Measurements from ENCODE around the gene TBC1D5.

Gene TBC1D5

DNA sequence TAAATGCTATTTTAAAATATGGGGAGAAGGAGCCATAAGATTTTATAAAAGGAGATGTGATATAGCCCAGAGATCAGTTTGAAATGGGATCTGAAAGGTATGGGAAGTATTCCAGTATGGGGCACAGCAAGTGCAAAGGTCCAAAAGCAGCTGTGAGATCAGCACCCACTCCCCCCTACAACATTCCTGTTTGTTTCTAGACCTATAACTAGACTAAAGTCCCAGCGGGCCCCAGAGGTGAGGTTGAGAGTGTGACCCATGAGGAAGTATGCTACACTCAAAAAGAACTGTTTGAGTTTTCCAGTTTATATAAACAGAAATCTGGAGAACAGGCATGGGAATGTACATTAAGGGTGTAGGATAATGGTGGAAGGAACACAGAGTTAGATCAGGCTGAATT is 152.5 kb downstream of the TBC1D5 start:
- no peak for DNase-seq (ENCODE audit: low read depth in 2 of 2)

DNA sequence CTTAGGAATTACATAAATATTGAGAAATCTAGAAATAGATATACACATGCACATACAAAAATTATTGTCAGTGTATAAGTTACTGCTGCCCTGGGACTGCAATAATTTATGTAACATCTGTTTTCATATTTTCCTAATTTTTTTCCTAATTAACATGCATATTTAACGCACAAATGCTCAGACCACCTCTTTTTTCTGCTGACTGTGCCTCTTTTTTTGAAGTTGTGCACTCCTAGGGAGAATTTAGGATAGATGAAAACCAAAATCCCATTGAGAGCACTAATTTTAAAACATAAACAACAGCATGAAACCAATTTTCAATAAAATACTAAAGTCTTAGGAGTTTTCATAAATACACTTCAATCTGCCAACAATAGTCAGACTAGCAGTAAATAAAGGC is 154.0 kb downstream of the TBC1D5 start:
- no peak for DNase-seq (ENCODE audit: low read depth in 2 of 2)

DNA sequence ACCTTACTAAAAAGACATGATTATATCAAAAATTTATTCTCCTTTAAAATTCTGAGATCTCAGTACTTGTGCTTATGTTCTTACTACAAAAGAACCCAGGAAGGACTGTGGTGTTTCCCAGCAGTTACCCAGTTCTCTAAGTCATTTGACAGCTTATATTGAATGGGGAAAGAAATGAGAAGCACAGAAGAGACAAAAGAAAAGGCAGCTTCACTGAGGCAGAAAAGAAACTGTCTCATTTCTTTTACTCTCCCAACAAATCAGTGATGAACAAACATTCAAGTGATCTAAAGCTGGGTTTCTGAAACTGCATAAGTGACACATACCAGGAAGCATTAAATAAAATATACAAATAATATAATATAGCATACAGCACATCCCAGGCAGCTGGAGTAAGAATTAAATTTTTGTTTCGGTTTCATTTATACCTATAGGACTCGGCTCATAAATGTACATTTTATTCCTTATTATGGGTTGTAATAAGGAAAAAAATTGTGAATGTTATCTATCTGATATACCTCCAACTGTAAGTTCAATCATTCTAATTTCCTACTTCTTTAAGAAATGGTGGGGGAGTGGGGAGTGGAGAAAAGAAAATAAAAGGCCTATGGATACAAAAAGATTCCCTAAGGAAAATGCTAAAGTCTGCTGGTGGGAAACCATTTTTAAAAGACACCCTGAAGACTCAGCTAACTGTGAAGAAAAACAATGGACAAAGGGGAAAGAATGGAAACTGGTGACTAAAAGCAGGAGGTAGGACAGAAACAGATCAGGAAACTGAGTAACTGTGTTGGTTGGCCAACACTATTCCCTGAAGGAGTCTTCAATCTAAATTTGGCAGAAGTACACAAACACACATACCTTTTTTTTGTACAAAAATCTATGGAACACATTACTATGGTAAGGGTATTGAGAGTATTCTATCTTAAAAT is 156.8 kb downstream of the TBC1D5 start:
- DNase-seq (ENCODE audit: low read depth in 2 of 2), result no peak

DNA sequence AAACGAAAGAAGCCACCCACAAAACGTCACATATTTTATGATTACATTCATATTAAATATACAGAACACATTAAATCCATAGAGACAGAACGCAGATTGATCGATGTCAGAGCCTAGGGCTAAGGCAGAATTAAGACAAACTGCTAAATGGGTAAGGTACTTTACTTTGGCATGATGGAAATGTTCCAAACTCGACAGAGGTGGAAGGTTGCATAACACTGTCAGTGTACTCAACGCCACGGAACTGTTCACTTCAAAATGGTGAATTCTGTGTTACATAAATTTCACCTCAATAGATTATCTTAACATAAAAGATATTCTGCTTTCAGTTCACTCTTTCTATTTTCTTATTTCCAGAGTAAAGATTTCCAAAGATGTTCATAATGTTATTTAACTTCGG is 158.4 kb downstream of the TBC1D5 start:
- no peak for DNase-seq (ENCODE audit: low read depth in 2 of 2)

DNA sequence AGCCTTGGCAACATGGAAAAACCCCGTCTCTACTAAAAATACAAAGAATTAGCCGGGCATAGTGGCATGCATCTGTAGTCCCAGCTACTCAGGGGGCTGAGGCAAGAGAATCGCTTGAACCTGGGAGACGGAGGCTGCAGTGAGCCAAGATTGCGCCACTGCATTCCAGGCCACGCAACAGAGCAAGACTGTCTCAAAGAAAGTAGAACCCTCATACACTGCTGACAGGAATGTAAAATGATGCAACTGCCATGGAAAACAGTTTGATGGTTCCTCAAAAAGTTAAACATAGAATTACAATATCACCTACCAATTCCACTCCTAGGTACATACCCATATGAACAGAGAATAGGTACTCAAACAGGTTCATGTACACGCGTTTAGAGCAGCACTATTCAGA is 158.9 kb downstream of the TBC1D5 start:
- no peak for DNase-seq (ENCODE audit: low read depth in 2 of 2)

DNA sequence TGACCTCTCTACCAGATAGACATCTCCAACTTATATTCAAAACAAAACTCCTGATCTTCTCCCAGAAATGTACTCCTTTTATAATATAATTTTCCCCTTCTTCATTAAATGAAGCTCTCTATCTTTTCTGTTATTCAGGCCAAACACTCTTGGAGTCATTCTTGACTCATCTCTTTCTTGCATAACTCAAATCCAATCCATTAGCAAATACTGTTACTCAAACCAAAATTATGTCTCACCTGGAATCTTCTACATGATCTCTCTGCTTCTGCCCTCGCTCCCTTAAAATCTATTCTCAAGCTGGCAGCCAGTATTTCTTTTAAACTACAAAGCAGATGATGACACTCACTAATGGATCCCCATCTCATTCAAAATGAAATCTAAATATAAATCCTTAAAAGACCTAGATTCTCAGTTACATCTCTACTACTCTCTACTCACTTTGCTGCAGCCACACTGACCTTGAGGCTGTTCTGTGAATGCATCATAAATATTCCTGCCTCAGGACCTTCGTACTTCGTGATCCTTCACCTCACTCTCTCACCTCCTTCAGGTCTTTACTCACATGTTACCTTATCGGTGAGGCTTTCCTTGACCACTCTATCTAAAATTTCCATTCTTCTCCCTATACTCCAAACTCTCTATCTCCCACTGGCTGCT is 160.9 kb downstream of the TBC1D5 start:
- no peak for DNase-seq (ENCODE audit: low read depth in 2 of 2)

DNA sequence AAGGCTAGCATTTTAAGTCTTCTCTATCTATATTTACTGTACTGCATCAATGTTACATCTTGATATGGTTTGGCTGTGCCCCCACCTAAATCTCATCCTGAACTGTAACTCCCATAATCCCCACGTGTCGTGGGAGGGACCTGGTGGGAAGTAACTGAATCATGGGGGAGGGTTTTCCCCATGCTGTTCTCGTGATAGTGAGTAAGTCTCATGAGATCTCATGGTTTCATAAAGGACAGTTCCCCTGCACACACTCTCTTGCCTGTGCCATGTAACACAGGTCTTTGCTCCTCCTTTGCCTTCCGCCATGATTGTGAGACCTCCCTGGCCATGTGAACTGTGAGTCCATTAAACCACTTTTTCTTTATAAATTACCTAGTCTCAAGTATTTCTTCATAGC is 161.5 kb downstream of the TBC1D5 start:
- DNase-seq (ENCODE audit: low read depth in 2 of 2), result no peak

DNA sequence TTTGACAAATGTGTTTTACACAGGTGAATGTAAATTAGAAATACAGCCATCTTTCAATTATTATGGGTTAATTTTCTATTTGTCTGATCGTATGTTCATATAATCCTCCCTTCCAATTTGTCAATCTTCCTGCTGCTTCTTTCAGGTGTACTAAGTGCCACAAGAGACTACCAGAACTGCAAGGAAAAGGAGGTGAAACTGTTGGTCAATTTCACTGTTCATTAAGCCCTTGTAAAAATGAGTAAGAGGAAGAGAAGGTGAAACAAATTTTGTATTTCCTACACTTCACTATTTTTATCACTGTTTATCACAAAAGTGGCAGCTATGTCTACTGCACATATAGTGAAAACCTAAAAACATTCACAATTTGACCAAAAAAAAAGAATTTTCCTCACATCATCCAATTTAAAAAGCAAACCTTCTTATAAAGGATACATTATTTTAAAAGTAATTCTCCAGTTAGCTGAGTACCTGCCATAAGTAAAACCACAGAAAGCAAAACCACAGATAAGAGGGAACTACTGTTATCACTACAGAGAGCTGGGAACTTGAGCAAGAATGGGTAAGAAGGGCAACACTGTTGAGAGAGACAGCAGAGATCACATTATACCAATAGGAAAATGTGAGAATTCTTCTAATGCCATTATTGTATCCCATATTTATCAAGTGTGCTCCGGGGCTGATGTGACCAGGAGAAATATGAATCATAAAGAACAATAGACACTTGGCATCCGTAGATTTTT is 163.0 kb downstream of the TBC1D5 start:
- DNase-seq (ENCODE audit: low read depth in 2 of 2), result no peak

DNA sequence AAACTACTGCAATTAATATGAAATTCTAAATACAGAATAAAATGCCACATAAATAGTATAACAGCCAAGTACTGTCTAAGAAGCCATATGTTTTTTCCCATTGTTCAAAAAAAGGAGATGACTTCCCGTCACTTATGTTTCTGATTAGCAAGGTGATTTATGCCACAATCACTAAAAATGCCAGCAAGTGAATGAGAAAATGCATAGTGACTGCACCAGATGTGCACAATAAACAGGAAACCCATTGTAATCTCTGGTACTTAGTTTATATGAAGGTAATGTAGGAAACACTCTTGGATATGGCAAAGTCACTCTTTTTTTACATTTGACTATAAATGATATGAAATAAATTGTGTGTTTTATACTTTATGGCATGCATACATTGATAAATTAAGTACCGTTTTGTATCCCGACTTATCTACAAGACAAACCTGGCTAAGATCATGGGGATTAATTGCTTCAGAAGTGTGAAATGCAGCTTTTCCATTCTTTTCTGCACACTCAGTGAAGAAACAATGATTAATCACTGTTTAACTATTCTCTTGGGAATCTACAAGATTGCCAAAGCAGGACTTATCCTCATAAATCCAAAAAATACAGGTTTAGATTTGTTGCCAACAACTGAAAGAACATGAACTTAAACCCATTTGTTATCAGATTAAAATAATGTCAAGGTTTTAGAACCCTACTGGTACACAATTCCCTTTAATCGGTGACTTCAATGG is 164.5 kb downstream of the TBC1D5 start:
- DNase-seq (ENCODE audit: low read depth in 2 of 2), result no peak

DNA sequence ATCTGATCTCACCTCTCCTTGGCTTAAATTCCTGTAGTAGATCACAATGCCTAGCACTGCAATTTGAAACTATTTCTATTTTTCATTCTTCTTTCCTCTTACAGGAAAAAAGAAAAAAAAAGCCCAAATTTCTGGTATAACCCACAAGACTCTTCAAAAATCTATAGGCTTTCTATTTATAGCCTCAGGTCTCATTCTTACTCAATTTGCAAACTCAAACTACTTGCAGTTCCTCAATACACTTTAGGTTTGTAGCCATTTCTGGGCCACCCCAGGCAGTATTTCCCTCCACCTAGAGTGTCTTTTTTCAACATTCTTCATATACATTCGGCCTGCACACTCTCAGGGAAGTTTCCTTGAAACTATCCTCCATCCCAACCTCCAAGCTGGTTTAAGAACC is 169.0 kb downstream of the TBC1D5 start:
- no peak for DNase-seq (ENCODE audit: low read depth in 2 of 2)

DNA sequence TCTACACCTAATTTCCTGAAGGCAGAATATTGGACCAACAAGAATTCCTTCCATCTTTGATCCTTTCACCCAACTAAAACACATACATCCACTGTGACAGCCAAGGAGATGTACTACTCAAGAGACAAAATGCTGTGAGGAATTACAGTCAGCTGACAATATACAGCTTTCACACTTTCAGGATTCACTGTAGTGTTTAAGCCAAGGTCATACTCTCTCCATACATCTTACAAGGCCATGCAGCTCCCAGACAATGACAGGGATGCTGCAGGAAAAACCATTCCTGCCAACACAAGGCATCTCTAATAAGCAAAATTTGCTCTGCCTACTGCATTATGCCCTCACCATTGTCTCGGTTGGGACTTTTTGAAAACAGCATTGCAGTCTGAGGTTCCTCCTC is 170.7 kb downstream of the TBC1D5 start:
- no peak for DNase-seq (ENCODE audit: low read depth in 2 of 2)

DNA sequence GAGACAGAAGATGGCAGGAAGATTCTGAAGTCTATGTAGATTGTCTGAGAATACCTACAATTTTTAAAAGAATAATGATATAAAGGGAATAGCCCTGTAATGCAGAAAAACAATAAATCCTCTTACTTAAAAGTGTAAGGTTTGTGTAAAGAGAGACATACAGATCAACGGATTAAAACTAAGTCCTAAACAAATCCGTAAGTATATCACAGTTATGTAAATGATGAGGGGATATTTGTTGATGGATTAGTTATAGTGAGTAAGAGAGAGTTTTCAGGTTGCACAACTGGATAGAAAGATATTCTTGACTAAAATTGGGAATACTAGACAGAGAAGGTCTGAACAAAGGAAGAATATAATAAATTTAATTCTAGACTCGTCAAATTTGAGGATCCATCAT is 179.6 kb downstream of the TBC1D5 start:
- no peak for DNase-seq (ENCODE audit: low read depth in 2 of 2)

DNA sequence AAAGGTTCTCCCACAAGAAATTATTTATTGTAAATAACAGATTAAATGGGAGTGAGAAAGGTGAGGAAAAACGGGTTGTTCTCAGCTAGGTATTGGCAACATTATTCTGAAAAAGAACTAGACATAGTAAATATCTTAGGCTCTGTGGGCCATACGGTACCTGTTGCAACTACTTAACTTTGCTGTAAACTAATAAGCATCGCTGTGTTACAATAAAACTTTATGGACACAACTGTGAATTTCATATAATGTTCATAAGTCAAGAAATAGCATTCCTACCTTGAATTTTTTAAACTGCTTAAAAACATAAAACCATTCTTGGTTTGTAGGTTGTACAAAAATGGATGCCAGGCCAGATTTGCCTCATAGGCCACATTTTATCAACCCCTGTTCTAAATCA is 183.9 kb downstream of the TBC1D5 start:
- DNase-seq (ENCODE audit: low read depth in 2 of 2), result no peak

DNA sequence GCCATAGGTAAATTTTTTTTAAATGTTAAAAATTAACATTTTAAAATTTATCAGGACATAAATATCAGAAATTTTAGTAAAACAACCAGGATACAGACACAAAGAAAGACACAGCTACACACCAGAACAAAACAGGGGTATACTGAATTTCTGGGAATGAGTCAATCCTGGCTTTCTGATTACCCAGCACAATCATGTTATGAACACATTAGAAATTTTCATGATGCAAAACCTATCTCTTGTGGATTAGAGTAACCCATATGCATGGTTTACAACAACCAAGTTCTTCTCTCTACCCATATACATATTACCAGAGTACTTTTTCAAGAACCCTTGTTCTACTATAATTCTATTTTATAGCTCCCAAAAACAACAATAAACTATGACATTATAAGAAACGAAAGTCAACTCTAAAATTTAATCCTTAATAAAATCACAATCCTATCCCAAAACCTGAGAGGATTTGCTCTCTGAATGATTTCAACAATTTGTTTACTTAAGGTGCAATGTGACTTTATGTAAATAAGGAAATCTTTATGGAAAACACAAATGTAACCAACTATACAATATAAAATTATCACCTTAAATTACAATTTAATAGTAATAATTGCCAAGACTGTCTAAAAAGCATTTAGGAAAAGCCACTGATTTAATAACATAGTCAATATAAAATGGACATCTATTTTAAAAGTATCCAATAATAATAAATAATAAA is 184.5 kb downstream of the TBC1D5 start:
- DNase-seq (ENCODE audit: low read depth in 2 of 2), result no peak

DNA sequence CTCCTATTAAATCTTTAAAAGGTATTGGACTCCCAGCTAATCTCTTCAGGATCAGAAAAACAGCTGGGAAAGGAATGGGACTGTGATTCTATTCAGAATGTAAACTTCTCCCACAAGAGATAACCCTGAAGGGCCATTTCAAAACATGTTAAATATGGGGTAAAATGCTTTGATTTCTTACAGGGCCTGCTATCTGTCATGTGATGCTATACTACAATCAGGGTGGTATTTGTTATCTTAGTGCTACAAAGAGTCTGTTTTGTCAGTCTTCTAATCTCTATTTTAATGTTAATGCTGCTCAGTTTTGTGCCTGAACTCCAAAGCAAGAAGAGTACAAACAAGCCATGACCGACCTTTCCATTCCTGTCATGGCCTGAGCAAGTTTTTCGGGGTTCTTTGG is 186.9 kb downstream of the TBC1D5 start:
- no peak for DNase-seq (ENCODE audit: low read depth in 2 of 2)

DNA sequence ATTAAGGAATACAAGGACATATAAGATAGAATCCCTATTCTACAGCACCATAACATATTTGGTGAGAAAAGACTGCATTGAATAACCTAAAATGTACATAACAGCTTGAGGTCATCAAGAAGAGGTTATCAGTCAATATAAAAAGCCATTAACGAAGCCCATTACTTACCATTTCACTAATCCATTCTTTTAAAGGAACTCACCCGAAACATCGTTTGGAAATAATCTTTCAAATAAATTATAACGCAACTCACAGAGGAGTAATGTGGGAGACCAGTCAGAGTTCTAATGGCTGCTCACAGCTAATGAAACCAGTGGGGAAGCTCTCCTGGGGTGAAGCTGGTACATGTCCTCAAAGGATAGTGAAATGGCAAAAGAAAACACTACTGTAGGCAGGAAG is 188.4 kb downstream of the TBC1D5 start:
- DNase-seq (ENCODE audit: low read depth in 2 of 2), result no peak

DNA sequence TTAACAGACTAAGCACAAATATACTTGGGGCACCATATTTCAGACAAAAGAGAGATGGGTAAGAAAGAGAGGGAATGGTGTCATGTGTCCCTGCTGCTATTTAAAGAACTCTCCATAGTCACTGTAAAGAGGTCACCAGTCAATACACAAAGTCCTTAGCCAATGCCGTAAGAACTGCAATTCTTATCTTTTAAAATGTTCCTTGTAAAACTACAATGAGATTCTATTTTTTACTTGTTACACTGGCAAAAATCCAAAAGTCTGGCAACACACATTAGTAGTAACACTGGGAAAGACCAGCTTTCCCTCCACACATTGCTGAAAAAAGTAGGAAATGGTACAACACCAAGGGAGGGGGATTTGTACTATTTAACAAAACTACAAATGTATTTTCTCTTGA is 189.4 kb downstream of the TBC1D5 start:
- DNase-seq (ENCODE audit: low read depth in 2 of 2), result no peak

DNA sequence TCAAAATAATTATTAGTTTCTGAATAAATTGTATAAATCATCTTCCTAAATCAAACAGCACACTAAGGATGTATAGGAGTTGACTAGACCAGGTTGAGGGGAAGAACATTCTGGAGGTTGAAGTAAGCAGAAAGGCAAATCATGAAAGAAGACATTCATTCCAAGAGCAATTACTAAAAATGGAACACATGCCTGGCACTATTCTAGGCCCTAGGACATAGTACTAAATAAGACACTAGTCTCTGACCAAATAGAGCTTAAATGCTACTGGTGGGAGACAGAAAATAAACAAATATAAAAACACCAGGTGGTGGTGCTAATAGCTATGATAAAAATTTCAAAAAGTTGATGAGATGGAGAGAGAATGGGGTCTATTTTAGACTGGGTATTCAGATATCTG is 190.1 kb downstream of the TBC1D5 start:
- DNase-seq (ENCODE audit: low read depth in 2 of 2), result no peak

DNA sequence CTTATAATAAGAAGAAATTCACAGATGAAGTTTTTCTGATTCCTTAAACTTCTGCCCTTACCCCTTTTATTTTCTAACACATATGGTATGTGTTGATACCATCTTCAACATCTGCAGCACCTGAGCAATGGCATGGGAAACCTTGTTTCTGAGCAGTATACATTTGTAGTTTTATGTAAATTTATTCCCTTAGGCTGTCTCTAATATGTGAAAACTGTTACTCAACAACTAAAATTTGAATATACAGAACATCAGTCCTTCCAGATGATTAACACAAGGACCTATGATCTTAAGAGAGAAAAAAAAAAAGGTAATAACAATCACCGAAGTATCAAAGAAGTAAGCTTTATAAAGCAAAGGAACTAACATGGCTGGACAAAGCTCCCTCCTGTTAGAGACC is 190.5 kb downstream of the TBC1D5 start:
- DNase-seq (ENCODE audit: low read depth in 2 of 2), result no peak

DNA sequence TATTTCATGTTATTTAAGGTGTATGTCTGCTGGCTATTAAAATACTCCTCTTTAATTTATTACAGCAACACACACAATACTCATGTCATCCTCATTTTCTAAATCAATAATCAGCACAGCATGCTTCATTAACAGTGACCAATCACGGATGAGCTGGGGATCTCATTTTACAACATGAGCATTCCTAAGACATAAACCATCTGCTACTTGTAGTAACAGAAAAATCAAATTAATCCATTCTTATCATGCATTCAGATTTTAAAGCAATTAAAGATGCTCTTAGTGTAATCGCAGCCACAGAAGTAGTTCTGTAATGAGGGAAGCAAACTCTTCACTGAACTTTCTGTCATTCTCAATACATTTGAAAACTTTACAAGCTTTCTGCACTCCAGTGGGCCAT is 191.1 kb downstream of the TBC1D5 start:
- DNase-seq (ENCODE audit: low read depth in 2 of 2), result no peak

DNA sequence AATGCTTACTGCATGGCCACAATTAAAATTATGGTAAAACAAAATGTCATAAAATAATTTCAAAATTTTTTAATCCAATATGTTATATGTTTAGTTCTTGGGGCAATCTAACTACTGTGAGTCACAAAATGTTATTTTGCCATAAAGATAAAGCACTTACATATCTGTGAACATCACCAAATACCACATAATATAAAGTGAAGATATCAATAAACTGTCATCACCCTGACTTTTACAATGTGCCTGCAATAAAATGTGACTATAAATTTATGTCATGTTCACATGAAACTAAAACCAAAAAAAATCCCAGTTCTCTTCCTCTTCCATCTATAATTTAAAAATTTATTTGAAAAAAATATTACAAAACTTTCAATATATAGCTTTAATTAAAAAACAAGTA is 191.8 kb downstream of the TBC1D5 start:
- no peak for DNase-seq (ENCODE audit: low read depth in 2 of 2)

All from stimulated activated CD8-positive, alpha-beta memory T cell treated with anti-CD3 and anti-CD28 coated beads, Interleukin-7, amount 100 ng/mL, for 4 hours (primary cell).